HUDEP-2 (cell line): Measurements from ENCODE around the gene XAB2.

ENCODE experiments used
- DNase-seq, 76 experiments: peaks; one replicate each; lab custom pipeline; 2025; ENCODE audit not compliant: unreplicated experiment in 76 of 76; lab: John Stamatoyannopoulos, UW

Gene XAB2

DNA sequence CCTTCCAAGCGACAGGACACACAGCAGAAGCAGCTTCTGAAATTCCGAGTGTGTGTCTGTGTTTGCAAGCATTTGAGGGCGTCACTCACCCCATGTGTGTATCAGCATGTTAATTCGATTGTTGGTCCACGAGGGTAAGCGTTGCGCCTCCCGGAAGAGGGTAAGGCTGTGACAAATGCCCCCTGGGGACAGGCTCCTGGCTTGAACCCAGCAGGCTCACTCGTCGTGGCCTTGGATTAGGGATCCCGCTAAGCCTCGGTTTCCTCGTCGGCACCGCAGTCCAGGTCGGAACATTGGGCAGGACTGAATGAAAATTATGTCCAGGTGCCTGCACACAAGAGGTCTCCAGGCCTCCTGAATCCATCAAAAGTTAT, 7.0 kb upstream of the XAB2 start:
- no peak for DNase-seq

DNA sequence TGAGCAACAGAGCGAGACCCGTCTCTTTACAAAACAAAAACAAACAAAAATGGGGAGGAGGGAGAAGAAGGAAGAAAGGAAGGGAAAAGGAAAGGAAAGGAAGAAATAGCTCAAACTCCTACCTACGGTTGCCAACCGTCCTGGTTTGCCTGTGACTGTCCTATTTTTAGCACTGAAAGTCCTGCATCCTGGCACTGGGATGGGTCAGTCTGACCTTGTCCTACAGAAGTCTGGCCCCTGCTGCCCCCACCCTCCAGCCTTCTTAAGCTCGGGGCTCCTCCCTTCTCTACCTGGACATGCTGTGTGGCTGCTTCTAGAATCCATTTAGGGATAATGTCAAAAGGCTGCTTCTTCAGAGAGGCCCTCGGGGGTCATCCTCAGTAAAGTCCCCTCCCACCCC, 6.3 kb upstream of the XAB2 start:
- no peak for DNase-seq

DNA sequence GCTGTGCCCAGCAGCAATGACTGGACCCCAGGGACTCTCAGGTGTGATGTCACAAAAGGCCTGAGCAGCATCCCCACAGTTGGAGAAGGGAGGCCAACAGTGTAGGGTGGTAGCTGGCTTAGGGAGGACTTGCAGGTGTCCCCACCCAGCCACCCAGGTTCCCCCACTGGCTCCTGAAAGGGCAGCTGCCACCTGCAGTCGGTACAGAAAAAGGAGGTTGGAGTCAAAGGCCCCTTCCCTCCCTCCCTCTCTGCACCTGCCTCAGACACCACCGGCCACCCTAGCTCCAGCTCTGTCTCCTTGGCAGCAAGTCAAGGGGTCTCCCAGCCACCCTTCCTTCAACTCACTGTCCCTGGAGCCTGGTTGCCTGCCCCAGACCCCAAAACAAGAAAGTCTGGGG, 4.4 kb upstream of the XAB2 start, which contains the start of gene PCP2:
TSS of gene PCP2 (minus strand) at position 22 of the 400 bp plus-strand sequence. CDS start 262 bp downstream, outside the sequence.
- DNase-seq, result no peak

DNA sequence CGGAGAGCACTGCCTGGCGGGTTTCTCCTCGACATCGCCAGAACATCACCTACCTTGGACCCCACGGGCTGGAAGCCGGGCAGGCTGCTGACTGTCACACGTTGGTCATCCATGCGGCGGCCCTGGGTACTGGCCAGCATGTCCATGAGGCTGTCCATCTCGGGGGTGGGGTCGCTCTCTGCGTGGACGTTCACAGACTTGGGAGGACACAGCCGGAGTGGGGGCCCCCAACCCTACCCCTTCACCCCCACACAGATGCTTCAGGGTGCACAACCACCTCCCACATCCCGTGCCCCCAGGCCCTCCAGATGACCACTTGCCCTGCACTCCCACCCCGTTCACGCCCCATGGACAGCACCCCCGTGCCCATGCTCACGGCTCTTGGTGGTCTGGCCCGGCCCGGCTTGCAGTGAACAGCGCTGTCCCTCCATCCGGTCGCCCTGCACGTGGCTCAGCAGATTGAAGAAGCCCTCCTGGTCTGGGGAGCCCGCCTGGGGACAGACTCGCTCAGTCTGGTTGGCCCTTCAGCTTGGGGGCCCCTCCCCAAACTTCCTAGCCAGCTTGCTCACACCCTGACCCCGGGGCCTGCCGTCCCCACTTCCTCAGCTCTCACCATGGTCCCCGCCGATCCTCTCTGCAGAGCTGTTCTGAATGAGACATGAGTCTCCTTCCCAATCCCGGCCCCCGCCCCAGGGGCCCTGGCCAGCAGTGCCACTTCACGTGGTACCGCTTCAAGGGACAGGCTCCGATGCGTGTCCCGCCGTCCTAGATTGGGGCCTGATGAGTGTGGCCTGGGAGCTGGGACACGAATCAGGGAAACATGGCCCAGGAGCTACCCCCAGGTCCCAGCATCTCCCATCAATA, 3.2 kb upstream of the XAB2 start:
- no peak for DNase-seq

DNA sequence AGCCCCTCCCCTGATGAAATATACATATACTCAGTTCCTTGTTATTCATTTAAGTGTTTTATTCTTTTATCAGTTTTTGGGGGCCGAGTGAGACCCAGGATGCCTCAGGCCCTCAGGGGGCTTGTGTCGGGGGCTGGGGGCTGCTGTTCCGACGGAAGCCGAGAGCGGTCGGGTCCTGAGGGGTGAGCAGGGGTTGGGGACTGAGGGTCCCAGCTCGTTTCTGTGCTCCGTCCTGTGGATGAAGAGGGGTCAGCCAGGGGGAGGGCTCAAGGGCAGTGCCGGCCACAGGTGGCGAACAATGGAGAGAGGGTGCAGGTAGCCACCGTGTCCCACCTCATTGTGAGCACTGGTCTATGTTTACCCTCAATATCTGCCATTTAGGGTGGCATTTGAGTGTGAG, 2.2 kb upstream of the XAB2 start:
- no peak for DNase-seq

DNA sequence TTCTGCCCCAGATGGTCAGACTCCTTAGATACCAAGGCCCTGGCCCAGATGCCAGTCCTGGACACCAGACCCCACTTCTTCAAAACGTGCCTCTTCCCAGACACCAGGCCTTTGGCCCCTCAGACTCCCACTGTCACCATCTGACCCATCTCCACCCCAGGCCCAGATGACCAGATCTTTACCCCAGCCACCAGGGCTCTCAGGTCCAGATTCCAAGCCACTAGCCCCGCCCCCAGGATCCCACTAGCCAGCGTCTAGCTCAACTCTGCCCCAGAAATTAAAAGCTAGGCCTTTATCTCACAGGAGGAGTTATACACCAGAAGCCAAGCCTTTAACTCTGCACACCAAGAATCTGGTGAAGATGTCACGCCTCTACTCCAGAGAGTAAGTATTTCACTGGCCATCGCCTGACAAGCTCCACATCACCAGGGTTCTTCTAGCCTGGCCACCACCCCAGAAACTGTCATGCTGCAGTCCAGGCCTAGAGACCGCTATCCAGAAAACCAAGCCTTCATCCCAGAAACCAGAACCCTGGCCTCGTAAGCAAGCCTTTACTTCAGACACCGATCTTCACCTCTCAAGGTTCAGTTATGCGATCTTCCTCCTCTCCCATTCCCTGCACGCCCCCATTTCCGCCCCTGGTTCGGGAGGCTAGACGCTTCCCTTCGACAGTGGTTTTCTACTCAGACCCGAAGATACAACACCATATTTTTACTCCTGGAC, 595 bp downstream of the XAB2 start:
- DNase-seq, result no peak

DNA sequence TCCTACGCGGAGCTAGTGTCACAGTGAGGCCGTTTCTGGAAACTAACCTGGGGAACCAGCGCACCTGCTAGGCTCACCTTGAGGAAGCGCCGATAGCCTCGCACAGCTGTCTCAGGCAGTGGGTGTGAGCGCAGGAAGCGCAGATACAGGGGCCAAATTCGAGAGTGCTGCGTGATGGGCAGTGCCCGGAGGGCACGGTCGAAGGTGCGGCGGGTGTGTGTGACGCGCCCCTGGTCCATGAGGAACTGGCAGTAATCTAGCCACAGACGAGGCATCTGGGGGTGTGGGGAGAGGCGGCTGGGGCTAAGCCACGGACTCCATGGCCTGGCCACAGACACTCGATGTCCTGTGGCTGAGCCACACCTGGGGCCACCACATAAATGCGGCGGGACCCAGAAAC, 2.2 kb downstream of the XAB2 start:
- DNase-seq, result no peak

DNA sequence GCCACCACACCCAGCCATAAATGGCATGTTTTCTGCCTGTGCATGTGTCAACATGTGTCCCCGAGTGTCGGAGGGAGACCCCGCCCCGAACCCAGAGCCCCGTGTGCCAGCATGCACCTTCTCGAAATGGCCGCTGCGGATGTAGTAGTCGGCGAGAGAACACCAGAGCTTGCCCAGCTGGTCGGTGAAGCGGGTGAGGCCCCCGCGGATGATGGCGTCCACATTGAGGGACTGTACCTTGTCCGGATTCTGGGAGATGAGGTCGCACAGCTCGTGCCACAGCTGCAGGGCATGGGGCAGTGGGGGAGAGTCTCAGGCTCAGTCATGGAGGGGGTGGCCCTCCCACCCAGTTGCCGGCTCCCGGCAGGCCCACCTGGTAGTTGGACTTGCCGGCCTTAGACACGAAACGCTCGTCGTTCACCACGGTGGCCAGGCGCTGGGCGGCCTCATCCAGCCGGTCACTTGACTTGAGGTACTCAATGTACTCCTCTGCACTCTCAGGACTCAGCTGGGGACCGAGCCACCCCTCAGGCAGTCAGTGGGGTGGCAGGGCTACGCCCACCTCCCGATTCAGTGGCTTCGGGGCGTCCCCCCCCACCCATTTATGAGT, 3.5 kb downstream of the XAB2 start:
- DNase-seq, result no peak

DNA sequence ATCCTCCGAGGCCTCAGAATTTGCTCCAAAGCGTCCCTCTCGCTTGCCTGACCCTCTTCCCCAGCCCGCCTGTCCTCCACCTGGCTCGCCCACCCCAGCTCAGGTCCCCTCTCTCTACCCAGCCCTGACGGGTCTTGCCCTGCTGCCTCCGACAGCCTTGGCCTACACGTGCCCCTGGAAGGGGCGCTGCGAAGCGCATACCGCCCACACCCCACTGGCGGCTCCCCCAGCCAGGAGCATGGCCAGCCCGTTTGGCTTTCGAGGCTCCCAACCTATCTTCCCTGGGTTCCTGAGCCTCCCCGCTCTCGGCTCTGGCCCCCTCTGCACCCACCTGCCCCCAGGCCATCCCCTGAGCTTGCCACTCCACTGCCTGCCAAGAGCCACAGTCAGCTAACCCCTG, 4.5 kb downstream of the XAB2 start:
- DNase-seq, result no peak

DNA sequence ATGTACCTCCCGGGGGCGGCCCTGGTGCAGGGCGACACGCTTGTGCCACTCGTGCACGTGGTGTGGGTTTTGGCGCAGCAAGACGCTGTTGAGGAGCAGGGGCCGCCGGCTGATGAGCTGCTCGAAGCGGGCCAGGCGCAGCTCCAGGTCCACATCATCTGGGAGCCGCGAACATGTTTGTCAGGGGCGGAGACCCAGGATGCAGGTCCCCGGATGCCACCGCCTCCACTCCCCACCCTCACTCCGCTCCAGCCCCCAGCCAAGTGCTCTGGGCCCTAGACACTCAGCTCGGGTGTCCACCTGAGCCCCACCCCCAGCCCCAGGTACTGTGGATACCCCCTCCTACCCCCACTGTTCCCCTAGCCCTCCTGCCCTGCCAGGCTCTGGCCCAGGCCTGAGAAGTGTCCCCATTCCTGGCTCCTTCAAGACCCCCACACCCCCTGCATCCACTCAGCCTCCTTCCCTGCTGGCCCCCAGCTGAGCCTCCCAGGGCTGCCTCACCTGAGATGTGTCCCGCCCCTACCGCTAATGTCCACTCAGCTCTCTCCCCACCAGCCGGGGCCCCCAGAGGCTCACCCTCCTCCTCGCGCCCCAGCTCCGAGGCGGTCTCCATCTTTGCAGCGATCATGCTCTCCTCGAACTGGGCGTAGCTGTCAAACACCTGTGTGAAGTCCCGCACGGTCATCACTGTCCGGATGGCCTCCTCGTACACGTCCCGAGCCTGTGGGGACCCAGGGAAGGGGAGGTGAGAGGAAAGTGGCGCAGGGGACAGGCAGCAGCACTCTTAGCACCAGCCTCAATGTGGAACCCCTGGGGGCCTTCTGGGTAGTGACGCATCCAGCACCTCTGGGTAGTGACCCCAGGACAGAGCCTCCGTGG, 5.4 kb downstream of the XAB2 start:
- no peak for DNase-seq

DNA sequence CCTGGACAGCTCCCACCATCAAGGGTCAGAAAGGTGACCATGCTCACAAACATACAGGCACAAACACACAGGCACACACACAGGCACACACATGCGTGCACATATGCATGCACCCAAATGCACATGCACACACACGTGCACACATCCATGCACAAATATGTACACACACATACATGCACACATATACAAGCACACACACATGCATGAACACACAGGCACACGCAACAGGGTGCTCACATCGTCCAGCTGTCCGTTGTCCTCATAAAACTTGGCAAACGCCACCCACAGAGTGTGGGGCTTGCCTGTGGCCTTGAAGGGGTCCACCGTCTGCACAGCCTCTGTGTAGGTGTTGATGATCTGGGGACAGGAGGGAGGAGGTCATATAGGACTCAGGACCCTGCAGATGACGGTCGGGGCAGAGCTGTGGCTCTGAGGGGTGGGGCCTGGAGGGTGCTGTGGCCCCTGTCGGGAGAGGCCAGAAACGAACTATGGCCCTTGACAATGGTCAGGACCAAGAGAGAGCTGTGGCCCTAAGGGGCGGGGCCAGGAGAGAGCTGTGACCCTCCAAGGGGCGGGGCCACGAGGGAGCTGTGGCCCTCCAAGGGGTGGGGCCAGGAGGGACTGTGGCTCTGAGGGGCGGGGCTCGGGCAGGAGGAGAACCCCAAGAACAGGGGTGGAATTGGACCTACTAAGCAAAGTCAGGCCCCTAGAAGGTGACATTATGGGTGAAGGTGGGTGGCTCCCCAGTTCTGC, 6.2 kb downstream of the XAB2 start:
- DNase-seq, result peak in 9 of 76 experiments; percentile 7 to 38 (median 19)

DNA sequence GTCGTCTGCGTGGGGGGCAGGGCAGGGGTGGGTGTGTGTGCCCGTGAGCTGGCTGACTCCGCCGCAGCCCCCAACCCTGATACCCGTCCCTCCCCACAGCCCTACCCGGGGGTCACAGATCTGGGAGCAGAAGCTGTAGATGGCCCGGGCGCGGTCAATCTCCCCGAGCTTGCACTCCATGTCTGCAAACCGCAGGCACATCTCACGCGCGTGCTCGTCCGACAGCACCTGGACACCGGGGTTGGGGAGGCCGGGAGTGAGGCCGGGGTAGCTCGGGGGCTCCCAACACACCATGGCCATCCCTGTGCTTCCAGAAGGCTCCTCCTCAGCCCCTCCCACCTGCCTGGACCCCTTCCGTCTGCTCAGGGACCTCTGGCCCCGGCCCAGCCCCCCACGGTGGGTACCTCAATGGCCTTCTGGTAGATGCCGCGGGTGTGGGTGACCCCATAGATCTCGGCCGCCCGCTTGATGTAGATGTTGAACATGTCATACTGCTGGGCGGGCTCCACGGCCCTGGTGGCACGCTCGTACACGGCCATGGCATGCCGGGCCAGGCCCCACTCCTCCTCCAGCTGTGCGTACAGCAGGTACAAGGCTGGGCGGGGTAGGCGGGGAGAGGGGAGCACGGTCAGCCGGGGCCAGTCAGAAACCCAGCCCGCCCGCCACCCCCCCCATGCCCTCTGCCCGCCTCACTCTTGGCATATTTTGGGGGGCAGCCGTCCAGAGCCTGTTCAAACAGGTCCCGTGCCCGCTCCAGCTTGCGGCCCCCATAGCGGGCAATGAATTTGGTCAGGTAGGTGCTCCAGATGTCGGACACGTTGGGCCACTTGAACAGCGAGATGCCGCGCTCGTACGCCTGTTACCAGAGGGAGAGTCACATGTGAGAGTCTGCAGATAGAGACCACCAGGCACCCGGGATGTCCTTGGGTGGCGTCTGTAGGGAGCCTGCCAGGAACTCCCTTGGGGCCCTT, 8.6 kb downstream of the XAB2 start:
- no peak for DNase-seq

DNA sequence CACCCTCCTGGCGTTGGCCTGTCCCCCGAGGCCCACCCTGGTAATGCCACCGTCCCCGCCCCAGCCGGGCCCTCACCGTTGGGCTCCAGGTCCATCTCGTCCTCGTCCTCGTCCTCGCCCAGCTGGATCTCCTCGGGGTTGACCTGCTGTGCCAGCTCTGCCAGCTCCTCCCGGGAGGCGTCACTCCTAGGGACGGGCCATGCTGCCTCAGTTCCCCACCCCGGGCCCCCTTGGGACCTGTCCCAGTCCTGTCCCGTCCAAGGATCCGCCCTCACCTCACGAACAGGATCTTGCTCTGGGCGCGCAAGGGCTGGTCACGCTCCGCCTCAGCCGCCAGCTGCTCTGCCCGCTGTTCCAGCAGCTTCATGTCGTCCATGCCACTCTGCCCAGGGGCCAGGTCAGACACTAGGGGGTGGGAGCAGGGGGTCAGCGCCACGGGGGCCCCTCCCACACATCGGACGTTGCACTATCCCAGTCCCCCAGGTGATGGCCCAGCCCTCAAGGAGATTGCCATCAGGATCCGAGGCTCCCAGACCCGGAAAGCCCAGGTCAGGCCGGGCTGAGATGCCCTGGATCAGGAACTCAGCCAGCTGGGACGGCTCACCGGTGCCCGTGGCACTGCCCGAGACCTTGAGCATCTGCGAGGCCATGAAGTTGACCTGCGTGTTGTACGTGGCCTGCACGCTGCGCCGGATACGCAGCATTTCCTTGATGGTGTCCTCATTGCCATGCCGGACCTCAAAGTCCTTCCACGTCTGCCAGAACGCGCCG, 9.5 kb downstream of the XAB2 start:
- no peak for DNase-seq

DNA sequence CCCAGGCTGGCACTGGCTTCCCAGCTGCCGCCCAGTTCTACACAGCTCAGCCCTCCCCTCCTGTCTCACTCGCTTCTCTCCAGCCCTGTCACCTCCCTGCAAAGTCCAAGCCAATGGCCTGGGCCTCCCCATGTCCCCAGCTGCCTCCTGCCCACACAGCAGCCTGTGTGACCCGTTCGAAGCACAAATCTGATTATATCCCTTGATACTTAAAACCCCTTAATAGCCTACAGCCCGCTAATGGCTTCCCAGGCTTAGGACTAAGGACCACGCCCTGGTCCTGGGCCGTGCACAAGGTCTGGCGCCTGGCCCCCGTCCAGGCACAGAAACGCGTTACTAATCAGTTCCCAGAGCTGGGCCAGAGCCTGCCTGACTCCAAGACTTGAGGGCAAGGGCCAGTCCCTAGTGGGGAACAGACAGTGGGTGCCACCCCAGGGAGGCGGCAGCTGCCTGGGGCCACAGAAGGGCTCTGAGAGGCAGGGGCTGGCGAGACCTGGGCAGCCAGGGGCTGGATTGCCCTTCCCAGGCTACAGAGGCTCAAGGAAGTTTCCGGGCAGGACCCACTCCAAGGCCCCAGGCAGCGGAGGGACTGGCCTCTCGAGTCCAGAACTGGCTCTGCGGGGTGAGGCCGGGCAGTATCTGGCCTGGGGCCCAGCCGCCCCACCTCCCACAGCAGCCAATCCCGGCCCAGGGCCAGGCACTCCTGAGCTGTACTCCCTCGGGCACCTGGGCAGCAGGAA, 10.4 kb downstream of the XAB2 start:
- peak in 67 of 76 experiments; percentile 16 to 79 (median 55) for DNase-seq

DNA sequence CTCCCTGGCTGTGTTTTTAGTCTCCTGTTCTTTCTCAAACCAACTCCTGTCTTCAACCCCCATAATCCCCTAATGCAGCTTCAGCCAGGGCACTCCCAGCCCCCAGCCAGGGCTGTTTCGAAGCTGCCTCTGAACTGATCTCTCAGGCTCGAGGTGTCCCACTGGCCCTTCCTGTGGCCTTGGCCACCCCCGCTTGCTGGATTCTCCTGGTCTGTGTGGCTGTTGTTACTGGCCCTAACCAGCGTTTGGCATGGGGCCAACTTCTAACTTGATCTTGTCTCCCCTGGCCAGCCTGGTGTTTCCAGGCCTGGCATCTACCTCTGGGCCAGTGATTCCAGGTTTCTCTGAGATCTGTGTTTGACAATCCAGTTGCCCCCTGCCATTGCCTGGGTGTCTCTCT, 11.0 kb downstream of the XAB2 start:
- DNase-seq, result peak in 27 of 76 experiments; percentile 8 to 60 (median 40)

DNA sequence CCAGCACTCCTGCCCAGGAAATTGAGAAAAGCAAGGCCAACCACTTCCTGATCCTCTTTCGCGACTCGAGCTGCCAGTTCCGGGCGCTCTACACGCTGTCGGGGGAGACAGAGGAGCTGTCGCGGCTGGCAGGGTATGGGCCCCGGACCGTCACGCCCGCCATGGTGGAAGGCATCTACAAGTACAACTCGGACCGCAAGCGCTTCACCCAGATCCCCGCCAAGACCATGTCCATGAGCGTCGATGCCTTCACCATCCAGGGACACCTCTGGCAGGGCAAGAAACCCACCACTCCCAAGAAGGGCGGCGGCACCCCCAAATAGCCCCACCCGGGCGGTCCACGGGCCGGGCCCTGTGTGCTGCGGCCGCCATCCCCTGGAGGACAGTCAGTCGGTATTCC, 11.6 kb downstream of the XAB2 start:
- DNase-seq, result no peak

DNA sequence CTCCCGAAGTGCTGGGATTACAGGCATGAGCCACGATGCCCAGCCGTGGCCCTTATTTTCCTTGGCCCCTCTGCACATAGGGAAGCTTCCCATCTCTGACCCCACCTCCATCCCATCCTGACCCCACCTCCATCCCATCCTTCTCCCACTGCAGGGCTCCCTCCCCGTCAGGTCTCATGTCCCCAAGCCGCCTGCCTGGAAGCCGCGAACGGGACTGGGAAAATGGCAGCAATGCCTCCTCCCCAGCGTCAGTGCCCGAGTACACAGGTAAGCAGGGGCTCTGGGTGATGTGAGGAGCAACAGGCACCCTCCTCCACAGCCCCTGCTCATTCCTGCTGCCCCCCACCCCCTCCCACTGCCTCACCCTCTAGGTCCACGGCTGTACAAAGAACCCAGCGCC, 12.2 kb downstream of the XAB2 start:
- no peak for DNase-seq
